Thoracic aorta (tissue), 2 donors: ENCODE measurements around the gene GNA12. TPM values are rescaled to one million over a fixed set of nuclear protein-coding genes. Genes with fewer than 3 reads are reported as not detected.
A peak's percentile ranks its signal among the peaks of the same experiment; 100 is the strongest.

Source experiments
- ATAC-seq: fragments of 150-250 bp; one replicate; pipeline ENCODE4 v1.8.0; 2017; ENCODE audit warnings: low read depth; ENCODE audit not compliant: insufficient number of reproducible peaks, low FRiP score
- DNase-seq: peaks from one replicate; pipeline ENCODE4 v3.0.0-alpha.2; 2020; ENCODE audit warnings: low spot score
- H3K27ac ChIP-seq, 2 donors: fragments of 200-600 bp; sonication (generic); 1 replicate in 1 of 2; 2 replicates in 1 of 2; pipeline ENCODE4 v1.5.1; 2016; ENCODE audit warnings: mild to moderate bottlenecking in 2 of 2, moderate library complexity in 2 of 2
- H3K27me3 ChIP-seq: fragments of 200-600 bp; sonication (generic); replicated peaks from 2 replicates; pipeline ENCODE4 v1.6.0; 2016; ENCODE audit warnings: mild to moderate bottlenecking; ENCODE audit not compliant: insufficient read depth
- H3K36me3 ChIP-seq: fragments of 200-600 bp; sonication (generic); one replicate; pipeline ENCODE4 v1.5.1; 2016
- H3K4me1 ChIP-seq, 2 donors: fragments of 200-600 bp; sonication (generic); 1 replicate in 1 of 2; 2 replicates in 1 of 2; pipeline versions ENCODE4 v1.5.1 to v1.6.0; 2016; ENCODE audit warnings: low read depth in 2 of 2, mild to moderate bottlenecking in 1 of 2; ENCODE audit not compliant: control insufficient read depth in 1 of 2
- H3K4me3 ChIP-seq: fragments of 200-600 bp; sonication (generic); 2 replicates; pipeline ENCODE4 v1.5.1; 2016; ENCODE audit warnings: mild to moderate bottlenecking
- H3K9me3 ChIP-seq: fragments of 200-600 bp; sonication (generic); 2 replicates; pipeline ENCODE4 v1.5.1; 2016
- total RNA-seq, 2 donors: library from RNA; depleted of rRNA; stranded (reverse); fragments of >200 nt; gene quantifications; one replicate each; pipeline versions ENCODE4 v1.1.0 to v1.2.3, GENCODE V29; 2016
- TF ChIP-seq, protein P1 (sequence below): fragments of 200-600 bp; sonication (generic); IDR thresholded peaks from one replicate; pipeline ENCODE4 v1.5.1; 2019; ENCODE audit warnings: antibody characterized with exemption

GNA12 gene, protein sequence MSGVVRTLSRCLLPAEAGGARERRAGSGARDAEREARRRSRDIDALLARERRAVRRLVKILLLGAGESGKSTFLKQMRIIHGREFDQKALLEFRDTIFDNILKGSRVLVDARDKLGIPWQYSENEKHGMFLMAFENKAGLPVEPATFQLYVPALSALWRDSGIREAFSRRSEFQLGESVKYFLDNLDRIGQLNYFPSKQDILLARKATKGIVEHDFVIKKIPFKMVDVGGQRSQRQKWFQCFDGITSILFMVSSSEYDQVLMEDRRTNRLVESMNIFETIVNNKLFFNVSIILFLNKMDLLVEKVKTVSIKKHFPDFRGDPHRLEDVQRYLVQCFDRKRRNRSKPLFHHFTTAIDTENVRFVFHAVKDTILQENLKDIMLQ
- 10 to 100 TPM; 27.6 to 48.8 TPM for total RNA-seq

DNA sequence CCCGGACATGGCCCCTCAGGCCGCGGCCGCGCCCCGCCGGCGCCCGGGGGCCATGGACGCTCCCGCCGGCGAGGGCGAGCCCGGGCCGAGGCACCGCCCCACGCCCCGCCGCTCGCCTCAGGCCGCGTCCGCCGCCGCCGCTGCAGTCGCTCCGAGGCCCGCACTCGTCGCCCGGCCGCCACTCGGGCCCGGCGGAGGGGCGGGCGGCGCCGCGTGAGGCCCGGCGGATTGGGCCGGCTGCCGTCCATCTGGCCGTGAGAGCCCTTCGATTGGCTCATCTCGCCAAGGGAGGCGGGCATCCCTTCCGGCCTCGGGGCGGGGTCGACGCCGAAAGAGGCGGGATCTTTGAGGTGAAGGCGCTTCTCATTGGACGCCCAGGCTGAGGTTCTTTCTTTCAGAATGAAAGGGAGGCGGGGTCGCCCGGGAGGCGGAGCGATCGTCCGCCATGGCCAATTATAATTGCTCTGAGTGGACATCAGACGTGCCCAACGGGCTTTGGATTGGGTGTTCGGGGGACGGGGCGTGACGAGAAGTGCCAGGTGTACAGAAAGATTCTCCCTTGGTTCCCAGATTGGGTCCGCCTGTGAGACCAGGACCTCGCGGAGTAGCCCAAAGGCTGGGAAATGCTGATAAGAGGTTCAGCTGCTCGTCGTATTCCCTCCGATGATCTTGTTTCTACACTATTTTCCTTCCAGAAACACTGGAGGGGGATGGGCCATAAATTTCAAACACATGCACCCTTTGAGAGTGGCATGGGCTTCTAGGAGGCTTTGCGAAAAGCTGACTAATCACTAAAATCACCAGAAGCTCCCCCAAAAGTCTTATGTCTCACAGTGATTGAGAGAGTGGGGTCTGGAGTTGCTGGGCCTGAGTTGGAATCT, at the start of gene GNA12:
GNA12 (minus strand) TSS at position 156 of the 881 bp plus-strand sequence; CDS start at position 9, 147 bp downstream.
- H3K4me1 ChIP-seq: peaks cover 16 to 28% of the 10 kb centered on the region in 2 donors
- H3K4me3 ChIP-seq: peak within 1 kb of the TSS; percentile 86
- no peaks in the 10 kb centered on the region for H3K36me3 ChIP-seq
- H3K27me3 ChIP-seq: no peaks in the 10 kb centered on the region
- TF ChIP-seq, protein P1, sequence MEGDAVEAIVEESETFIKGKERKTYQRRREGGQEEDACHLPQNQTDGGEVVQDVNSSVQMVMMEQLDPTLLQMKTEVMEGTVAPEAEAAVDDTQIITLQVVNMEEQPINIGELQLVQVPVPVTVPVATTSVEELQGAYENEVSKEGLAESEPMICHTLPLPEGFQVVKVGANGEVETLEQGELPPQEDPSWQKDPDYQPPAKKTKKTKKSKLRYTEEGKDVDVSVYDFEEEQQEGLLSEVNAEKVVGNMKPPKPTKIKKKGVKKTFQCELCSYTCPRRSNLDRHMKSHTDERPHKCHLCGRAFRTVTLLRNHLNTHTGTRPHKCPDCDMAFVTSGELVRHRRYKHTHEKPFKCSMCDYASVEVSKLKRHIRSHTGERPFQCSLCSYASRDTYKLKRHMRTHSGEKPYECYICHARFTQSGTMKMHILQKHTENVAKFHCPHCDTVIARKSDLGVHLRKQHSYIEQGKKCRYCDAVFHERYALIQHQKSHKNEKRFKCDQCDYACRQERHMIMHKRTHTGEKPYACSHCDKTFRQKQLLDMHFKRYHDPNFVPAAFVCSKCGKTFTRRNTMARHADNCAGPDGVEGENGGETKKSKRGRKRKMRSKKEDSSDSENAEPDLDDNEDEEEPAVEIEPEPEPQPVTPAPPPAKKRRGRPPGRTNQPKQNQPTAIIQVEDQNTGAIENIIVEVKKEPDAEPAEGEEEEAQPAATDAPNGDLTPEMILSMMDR: no peak
- H3K9me3 ChIP-seq: no peaks in the 10 kb centered on the region
- DNase-seq: peak; percentile 95
- H3K27ac ChIP-seq: no peak within 1 kb of the TSS
- peak; percentile 98 for ATAC-seq

DNA sequence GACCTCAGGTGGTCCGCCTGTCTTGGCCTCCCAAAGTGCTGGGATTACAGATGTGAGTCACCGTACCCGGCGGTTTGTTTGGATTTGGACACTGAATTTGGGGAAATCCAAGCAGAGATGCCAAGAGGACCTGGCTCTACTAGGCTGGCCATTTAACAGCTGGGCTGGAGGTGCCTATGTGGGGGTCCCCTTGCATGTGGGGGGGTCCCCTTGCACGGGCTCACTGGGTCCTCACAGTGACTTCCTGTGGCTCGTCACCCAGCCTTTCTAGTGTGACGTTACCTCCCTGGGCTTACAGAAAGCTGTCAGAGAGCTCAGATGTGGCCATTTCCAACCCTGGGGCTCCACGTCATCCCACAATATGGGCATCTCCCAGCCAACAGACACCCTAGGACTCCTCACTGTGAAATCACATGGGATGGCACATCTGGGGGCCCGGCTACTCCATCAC, 49.3 kb upstream of the GNA12 start:
- Histone ChIP-seq H3K36me3 (no peaks in the 10 kb centered on the region), H3K27me3 (no peaks in the 10 kb centered on the region), H3K4me1 (peaks cover 9 to 13% of the 10 kb centered on the region in 2 donors), H3K9me3 (no peaks in the 10 kb centered on the region), H3K27ac (no peak overlapping the region), H3K4me3 (no peak overlapping the region)
- ATAC-seq: peak; percentile 64
- TF ChIP-seq, protein P1: no peak
- no peak for DNase-seq

DNA sequence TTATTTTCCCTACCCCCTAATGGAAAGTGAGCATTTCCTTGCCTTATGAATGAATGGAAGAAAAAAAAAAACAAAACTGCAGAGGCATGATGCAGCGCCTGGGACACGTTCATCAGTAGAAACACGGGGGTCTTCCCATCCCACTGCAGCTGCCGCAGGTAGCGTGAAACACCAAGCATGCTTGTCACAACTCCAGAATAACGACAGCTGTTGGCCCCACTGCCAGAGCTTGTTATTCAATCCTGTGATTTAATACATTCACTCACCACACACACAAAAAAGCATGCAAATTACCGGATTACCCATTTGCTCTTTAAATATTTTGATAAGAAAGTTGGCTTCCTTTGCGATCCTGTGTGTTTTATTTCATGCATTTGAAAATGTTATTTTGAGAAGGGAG, 48.4 kb upstream of the GNA12 start:
- no peaks in the 10 kb centered on the region for H3K36me3 ChIP-seq
- ATAC-seq: no peak
- TF ChIP-seq, protein P1: no peak

DNA sequence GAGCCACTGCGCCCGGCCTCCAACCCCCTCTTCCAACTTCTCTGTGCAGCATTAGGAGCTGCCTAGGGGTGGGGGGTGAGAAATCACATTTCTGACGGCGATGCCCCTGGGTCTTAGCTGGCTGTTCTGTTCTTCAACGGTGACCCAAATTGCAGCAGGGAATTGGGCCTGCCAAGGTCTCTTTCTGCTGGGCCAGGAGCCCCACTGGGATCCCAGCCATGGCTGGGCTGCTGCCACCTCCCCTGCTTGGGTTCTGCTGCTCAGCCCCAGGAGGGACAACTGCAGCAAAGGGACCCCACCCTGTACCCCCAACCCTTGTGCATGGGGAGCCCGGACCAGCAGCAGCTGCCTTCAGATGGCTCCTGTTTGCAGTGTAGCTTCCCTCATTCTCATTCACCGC, 43.7 kb upstream of the GNA12 start:
- Histone ChIP-seq H3K4me3 (no peak overlapping the region), H3K9me3 (no peaks in the 10 kb centered on the region), H3K27ac (no peak overlapping the region), H3K4me1 (peaks cover 4 to 6% of the 10 kb centered on the region in 2 donors), H3K36me3 (no peaks in the 10 kb centered on the region), H3K27me3 (no peaks in the 10 kb centered on the region)
- TF ChIP-seq, protein P1: no peak
- ATAC-seq (no peak), DNase-seq (no peak)

More for the DNA sequence above, 48.4 kb upstream of the GNA12 start:
- DNase-seq: no peak
- H3K4me3 ChIP-seq: no peak overlapping the region
- no peaks in the 10 kb centered on the region for H3K27me3 ChIP-seq
- H3K9me3 ChIP-seq: no peaks in the 10 kb centered on the region
- H3K27ac ChIP-seq: no peak overlapping the region
- peaks cover 9 to 13% of the 10 kb centered on the region in 2 donors for H3K4me1 ChIP-seq

DNA sequence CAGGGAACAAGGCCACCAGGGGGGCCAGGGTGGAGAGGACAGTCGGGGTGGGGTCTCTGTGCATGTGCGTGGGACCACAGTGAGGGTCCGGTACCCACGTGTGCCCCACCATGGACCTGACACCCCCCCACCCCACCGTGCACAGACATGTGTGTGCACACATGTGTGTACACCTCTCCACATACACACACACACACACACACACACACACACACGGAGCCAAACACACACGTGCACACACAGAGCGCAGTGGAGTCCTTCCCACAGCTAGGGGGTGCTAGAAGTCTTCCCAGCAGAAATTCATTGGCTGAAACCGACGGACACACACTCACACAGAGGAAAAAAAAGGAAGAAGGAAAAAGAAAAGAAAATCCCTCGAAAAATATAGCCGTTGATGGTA, 42.8 kb upstream of the GNA12 start:
- no peak for DNase-seq
- H3K36me3 ChIP-seq: no peaks in the 10 kb centered on the region
- H3K27ac ChIP-seq: no peak overlapping the region
- ATAC-seq: no peak
- no peak overlapping the region for H3K4me3 ChIP-seq
- no peaks in the 10 kb centered on the region for H3K9me3 ChIP-seq
- TF ChIP-seq, protein P1: peak; percentile 73
- no peaks in the 10 kb centered on the region for H3K27me3 ChIP-seq
- H3K4me1 ChIP-seq: no peaks in the 10 kb centered on the region
